Astrocyte of the spinal cord (primary cell): ENCODE results near the gene RETREG1.

Experiments used
- DNase-seq: peaks from one replicate; pipeline ENCODE4 v3.0.0; 2011; ENCODE audit warnings: low read depth, low spot score
- H3K4me3 ChIP-seq: 2 replicates; pipeline ENCODE4 v1.5.1; 2011; ENCODE audit warnings: low read depth, mild to moderate bottlenecking, low read length, moderate library complexity
- CTCF ChIP-seq: IDR thresholded peaks from 2 replicates; pipeline ENCODE4 v1.5.1; 2012; ENCODE audit warnings: low read depth, mild to moderate bottlenecking, low read length, inconsistent platforms
- in situ Hi-C: cut with HindIII; loops from 2 replicates; pipeline ENCODE4 v1.10.0; 2017; ENCODE audit warnings: low sequenced_read_pairs

The RETREG1 gene

GRCh38 chr5:16551628-16552027, 65.2 kb downstream of the RETREG1 start:
- no peak for TF ChIP-seq CTCF
- no peak overlapping the region for H3K4me3 ChIP-seq
- no peak for DNase-seq
- in situ Hi-C loops, result no loop called here

GRCh38 chr5:16550316-16550952, 66.4 kb downstream of the RETREG1 start:
- peak; percentile 40 for DNase-seq
- in situ Hi-C loops, result no loop called here
- no peak overlapping the region for H3K4me3 ChIP-seq
- peak; percentile 77 for TF ChIP-seq CTCF

GRCh38 chr5:16549491-16550206, 67.1 kb downstream of the RETREG1 start:
- DNase-seq, result no peak
- TF ChIP-seq CTCF, result no peak
- in situ Hi-C loops, result no loop called here
- H3K4me3 ChIP-seq, result no peak overlapping the region

GRCh38 chr5:16548812-16549211, 68.0 kb downstream of the RETREG1 start:
- H3K4me3 ChIP-seq, result no peak overlapping the region
- DNase-seq, result no peak
- TF ChIP-seq CTCF, result no peak
- in situ Hi-C loops, result no loop called here

- no peak for TF ChIP-seq CTCF
- in situ Hi-C loops, result no loop called here
- no peak for DNase-seq
- no peak overlapping the region for H3K4me3 ChIP-seq
Measured at GRCh38 chr5:16548115-16548514, 68.7 kb downstream of the RETREG1 start.

GRCh38 chr5:16547200-16547842, 69.5 kb downstream of the RETREG1 start:
- peak; percentile 18 for DNase-seq
- no peak for TF ChIP-seq CTCF
- no peak overlapping the region for H3K4me3 ChIP-seq
- in situ Hi-C loops, result no loop called here
